ENCODE data around the gene AP3B1. TPM values are rescaled to one million over a fixed set of nuclear protein-coding genes. Genes with fewer than 3 reads are reported as not detected.

Gene AP3B1
- total and polyA plus RNA-seq, 2 experiments from 2014 or later, result 29.4 to 41.4 TPM

GRCh38 chr5:78235289-78235688, 59.2 kb downstream of the AP3B1 start:
- Histone ChIP-seq H3K4me2 (no peak overlapping the region), H2AFZ (no peak overlapping the region), H3K9me2 (replicated peaks; ENCODE audit: insufficient read depth) (no peaks in the 10 kb centered on the region), H3K27me3 (no peaks in the 10 kb centered on the region), H3K4me1 (ENCODE audit: insufficient read depth) (no peaks in the 10 kb centered on the region), H3K36me3 (replicated peaks; ENCODE audit: insufficient read depth, low read depth) (no peaks in the 10 kb centered on the region), H3K27ac (no peak overlapping the region), H3K79me2 (peaks cover 11% of the 10 kb centered on the region), H3K4me3 (no peak overlapping the region), H4K20me1 (ENCODE audit: insufficient read depth, poor library complexity, severe bottlenecking) (no peaks in the 10 kb centered on the region), H3K9me3 (ENCODE audit: low read depth) (no peaks in the 10 kb centered on the region)
- TF ChIP-seq EZH2phosphoT487 (IDR thresholded peaks at IDR 0.05; ENCODE audit: low read depth, severe bottlenecking, unreplicated experiment), result no peak
- TF ChIP-seq EZH2 (IDR thresholded peaks at IDR 0.05; ENCODE audit: borderline replicate concordance), result no peak
- no peak for TF ChIP-seq CTCF (IDR thresholded peaks at IDR 0.05; ENCODE audit: poor library complexity)
- DNase-seq (ENCODE audit: low spot score), result no peak
- WGBS (ENCODE audit: low lambda C conversion rate, missing lambda C conversion rate), result 94% methylated on average over 3 of the region's 3 CpGs

GRCh38 chr5:78234804-78235203, 59.7 kb downstream of the AP3B1 start:
- H3K4me3 ChIP-seq, result no peak overlapping the region
- H2AFZ ChIP-seq, result no peak overlapping the region
- no peak for DNase-seq (ENCODE audit: low spot score)
- no peaks in the 10 kb centered on the region for H3K9me3 ChIP-seq (ENCODE audit: low read depth)
- 100% methylated on average over 1 of the region's 1 CpG for WGBS (ENCODE audit: low lambda C conversion rate, missing lambda C conversion rate)
- no peaks in the 10 kb centered on the region for H3K4me1 ChIP-seq (ENCODE audit: insufficient read depth)
- no peaks in the 10 kb centered on the region for H3K36me3 ChIP-seq (replicated peaks; ENCODE audit: insufficient read depth, low read depth)
- H3K27me3 ChIP-seq, result no peaks in the 10 kb centered on the region
- H4K20me1 ChIP-seq (ENCODE audit: insufficient read depth, poor library complexity, severe bottlenecking), result no peaks in the 10 kb centered on the region
- no peak overlapping the region for H3K4me2 ChIP-seq
- H3K79me2 ChIP-seq, result peaks cover 13% of the 10 kb centered on the region
- H3K27ac ChIP-seq, result no peak overlapping the region
- no peaks in the 10 kb centered on the region for H3K9me2 ChIP-seq (replicated peaks; ENCODE audit: insufficient read depth)
- no peak for TF ChIP-seq EZH2 (IDR thresholded peaks at IDR 0.05; ENCODE audit: borderline replicate concordance)
- no peak for TF ChIP-seq EZH2phosphoT487 (IDR thresholded peaks at IDR 0.05; ENCODE audit: low read depth, severe bottlenecking, unreplicated experiment)
- TF ChIP-seq CTCF (IDR thresholded peaks at IDR 0.05; ENCODE audit: poor library complexity), result no peak

- 89% methylated on average over 1 of the region's 1 CpG for WGBS (ENCODE audit: low lambda C conversion rate, missing lambda C conversion rate)
- H3K36me3 ChIP-seq (replicated peaks; ENCODE audit: insufficient read depth, low read depth), result no peaks in the 10 kb centered on the region
- H3K4me1 ChIP-seq (ENCODE audit: insufficient read depth), result no peaks in the 10 kb centered on the region
- no peaks in the 10 kb centered on the region for H3K9me3 ChIP-seq (ENCODE audit: low read depth)
- TF ChIP-seq CTCF (IDR thresholded peaks at IDR 0.05; ENCODE audit: poor library complexity), result no peak
- no peak for TF ChIP-seq EZH2 (IDR thresholded peaks at IDR 0.05; ENCODE audit: borderline replicate concordance)
- no peak for TF ChIP-seq EZH2phosphoT487 (IDR thresholded peaks at IDR 0.05; ENCODE audit: low read depth, severe bottlenecking, unreplicated experiment)
- H2AFZ ChIP-seq, result no peak overlapping the region
- no peaks in the 10 kb centered on the region for H4K20me1 ChIP-seq (ENCODE audit: insufficient read depth, poor library complexity, severe bottlenecking)
- H3K4me2 ChIP-seq, result no peak overlapping the region
- no peaks in the 10 kb centered on the region for H3K9me2 ChIP-seq (replicated peaks; ENCODE audit: insufficient read depth)
- peaks cover 17% of the 10 kb centered on the region for H3K79me2 ChIP-seq
- no peaks in the 10 kb centered on the region for H3K27me3 ChIP-seq
- DNase-seq (ENCODE audit: low spot score), result no peak
- no peak overlapping the region for H3K4me3 ChIP-seq
- no peak overlapping the region for H3K27ac ChIP-seq
These were observed 62.3 kb downstream of the AP3B1 start for GRCh38 chr5:78232163-78232562.

- Histone ChIP-seq H3K79me2 (peaks cover 7% of the 10 kb centered on the region), H3K36me3 (replicated peaks; ENCODE audit: insufficient read depth, low read depth) (no peaks in the 10 kb centered on the region), H2AFZ (no peak overlapping the region), H3K27ac (no peak overlapping the region), H3K4me2 (no peak overlapping the region), H3K9me3 (ENCODE audit: low read depth) (no peaks in the 10 kb centered on the region), H3K4me1 (ENCODE audit: insufficient read depth) (no peaks in the 10 kb centered on the region), H3K9me2 (replicated peaks; ENCODE audit: insufficient read depth) (no peaks in the 10 kb centered on the region), H3K4me3 (no peak overlapping the region), H3K27me3 (no peaks in the 10 kb centered on the region), H4K20me1 (ENCODE audit: insufficient read depth, poor library complexity, severe bottlenecking) (no peaks in the 10 kb centered on the region)
- TF ChIP-seq EZH2 (IDR thresholded peaks at IDR 0.05; ENCODE audit: borderline replicate concordance) (no peak), EZH2phosphoT487 (IDR thresholded peaks at IDR 0.05; ENCODE audit: low read depth, severe bottlenecking, unreplicated experiment) (no peak), CTCF (IDR thresholded peaks at IDR 0.05; ENCODE audit: poor library complexity) (no peak)
- no peak for DNase-seq (ENCODE audit: low spot score)
These were observed 70.1 kb downstream of the AP3B1 start for GRCh38 chr5:78224358-78224757.
